Frontal cortex (tissue), 1 donor: ENCODE measurements around the gene ORC4. TPM values are rescaled to one million over a fixed set of nuclear protein-coding genes. Genes with fewer than 3 reads are reported as not detected.

ENCODE experiments used
- total RNA-seq: library from RNA; depleted of rRNA; stranded (reverse); fragments of >200 nt; gene quantifications from one replicate; pipeline ENCODE4 v1.2.3, GENCODE V29; 2014

The ORC4 gene
- total RNA-seq, 1 donor from 2014 or later, result 74.6 TPM

Other genes starting within 250 kb of the ORC4 start
- 157 TPM for gene ACVR2A, start 175.7 kb downstream of the ORC4 start, total RNA-seq
- 29.3 TPM for gene MBD5, start 354 bp upstream of the ORC4 start, total RNA-seq